ENCODE measurements around the gene C19orf44. TPM values are rescaled to one million over a fixed set of nuclear protein-coding genes. Genes with fewer than 3 reads are reported as not detected.
"Not testable (repeated sequence)": the region's sequence is repeated elsewhere in the genome, so short reads cannot be mapped to it uniquely, and the experiment has no call there.

Gene C19orf44
- total RNA-seq (2014; rRNA removed; shearing (Covaris generic)): 4.7 and 5.3 TPM in 2 replicates

- Histone ChIP-seq H3K27me3 (no peaks in the 10 kb centered on the region), H3K36me3 (peaks cover 1% of the 10 kb centered on the region; the same call in 1 of the 2 replicates), H3K4me1 (no peaks in the 10 kb centered on the region), H3K9me3 (replicated peaks) (no peaks in the 10 kb centered on the region), H3K4me3 (peak within 1 kb of the TSS; percentile 74), H3K27ac (peak within 1 kb of the TSS; percentile 29; the same call in 1 of the 2 replicates)
- peak; percentile 99 to 100 for DNase-seq
These were observed at the start of gene C19orf44, which contains the start of gene CALR3 for GRCh38 chr19:16495982-16496612. C19orf44 (plus strand) TSS chr19:16496394; CDS start chr19:16500793, 4,399 bp downstream. CALR3 (minus strand) TSS chr19:16496167; CDS start chr19:16496129, 38 bp downstream.

- Histone ChIP-seq H3K36me3 (no peaks in the 10 kb centered on the region), H3K4me1 (no peaks in the 10 kb centered on the region), H3K27me3 (no peaks in the 10 kb centered on the region), H3K4me3 (no peak overlapping the region), H3K9me3 (replicated peaks) (no peaks in the 10 kb centered on the region), H3K27ac (no peak overlapping the region)
- no peak for DNase-seq
These were observed 49.3 kb upstream of the C19orf44 start for GRCh38 chr19:16446724-16447368.

GRCh38 chr19:16448872-16449271 is 47.3 kb upstream of the C19orf44 start:
- H3K27me3 ChIP-seq; H3K36me3 ChIP-seq; H3K4me3 ChIP-seq; H3K9me3 ChIP-seq (replicated peaks); DNase-seq; H3K4me1 ChIP-seq; H3K27ac ChIP-seq: not testable (repeated sequence)

GRCh38 chr19:16449330-16449961 is 46.7 kb upstream of the C19orf44 start:
- DNase-seq: no peak
- Histone ChIP-seq H3K27ac (no peak overlapping the region), H3K27me3 (no peaks in the 10 kb centered on the region), H3K9me3 (replicated peaks) (no peaks in the 10 kb centered on the region), H3K4me3 (no peak overlapping the region), H3K4me1 (no peaks in the 10 kb centered on the region), H3K36me3 (no peaks in the 10 kb centered on the region)

- H3K27ac ChIP-seq: no peak overlapping the region
- peaks cover 10% of the 10 kb centered on the region; the same call in 1 of the 2 replicates for H3K4me1 ChIP-seq
- peak in 1 of 2 experiments; percentile 38 for DNase-seq
- H3K27me3 ChIP-seq: no peaks in the 10 kb centered on the region
- H3K9me3 ChIP-seq (replicated peaks): no peaks in the 10 kb centered on the region
- 0 out of 2 replicates have a peak, but pooled peaks cover 2% of the 10 kb centered on the region for H3K36me3 ChIP-seq
- H3K4me3 ChIP-seq: no peak overlapping the region
These were observed 43.9 kb upstream of the C19orf44 start for GRCh38 chr19:16452325-16452724.

GRCh38 chr19:16454351-16454918 is 41.8 kb upstream of the C19orf44 start:
- 0 out of 2 replicates have a peak, but pooled peaks cover 2% of the 10 kb centered on the region for H3K36me3 ChIP-seq
- DNase-seq: no peak
- H3K4me3 ChIP-seq: no peak overlapping the region
- H3K27ac ChIP-seq: no peak overlapping the region
- H3K4me1 ChIP-seq: peaks cover 16% of the 10 kb centered on the region; the same call in 1 of the 2 replicates
- no peaks in the 10 kb centered on the region for H3K9me3 ChIP-seq (replicated peaks)
- no peaks in the 10 kb centered on the region for H3K27me3 ChIP-seq

- peaks cover 16% of the 10 kb centered on the region; the same call in 1 of the 2 replicates for H3K4me1 ChIP-seq
- H3K9me3 ChIP-seq (replicated peaks): no peaks in the 10 kb centered on the region
- 0 out of 2 replicates have a peak, but pooled peaks cover 2% of the 10 kb centered on the region for H3K36me3 ChIP-seq
- no peak overlapping the region for H3K4me3 ChIP-seq
- H3K27me3 ChIP-seq: no peaks in the 10 kb centered on the region
- H3K27ac ChIP-seq: no peak overlapping the region
- DNase-seq: no peak
These were observed 40.7 kb upstream of the C19orf44 start for GRCh38 chr19:16455489-16455888.

GRCh38 chr19:16456652-16457194 is 39.5 kb upstream of the C19orf44 start:
- Histone ChIP-seq H3K4me3 (peak overlapping the region; percentile 35), H3K27me3 (no peaks in the 10 kb centered on the region), H3K4me1 (peaks cover 16% of the 10 kb centered on the region; the same call in 1 of the 2 replicates), H3K9me3 (replicated peaks) (no peaks in the 10 kb centered on the region), H3K27ac (peak overlapping the region; percentile 51), H3K36me3 (0 out of 2 replicates have a peak, but pooled peaks cover 2% of the 10 kb centered on the region)
- no peak for DNase-seq

GRCh38 chr19:16457195-16457953 is 38.8 kb upstream of the C19orf44 start:
- H3K27ac ChIP-seq: peak overlapping the region; percentile 51
- H3K4me3 ChIP-seq: peak overlapping the region; percentile 35
- H3K27me3 ChIP-seq: no peaks in the 10 kb centered on the region
- peak; percentile 81 to 87 for DNase-seq
- H3K4me1 ChIP-seq: peaks cover 16% of the 10 kb centered on the region; the same call in 1 of the 2 replicates
- H3K36me3 ChIP-seq: 0 out of 2 replicates have a peak, but pooled peaks cover 2% of the 10 kb centered on the region
- H3K9me3 ChIP-seq (replicated peaks): no peaks in the 10 kb centered on the region

GRCh38 chr19:16457954-16458331 is 38.3 kb upstream of the C19orf44 start:
- no peaks in the 10 kb centered on the region for H3K9me3 ChIP-seq (replicated peaks)
- H3K36me3 ChIP-seq: 0 out of 2 replicates have a peak, but pooled peaks cover 2% of the 10 kb centered on the region
- no peaks in the 10 kb centered on the region for H3K27me3 ChIP-seq
- peak overlapping the region; percentile 35 for H3K4me3 ChIP-seq
- no peak for DNase-seq
- H3K4me1 ChIP-seq: peaks cover 16% of the 10 kb centered on the region; the same call in 1 of the 2 replicates
- H3K27ac ChIP-seq: peak overlapping the region; percentile 51

- Histone ChIP-seq H3K27ac (no peak overlapping the region), H3K4me1 (peaks cover 24% of the 10 kb centered on the region)
These were observed 37.5 kb upstream of the C19orf44 start for GRCh38 chr19:16458391-16459341.

GRCh38 chr19:16459680-16460079 is 36.5 kb upstream of the C19orf44 start:
- Histone ChIP-seq H3K4me1 (peaks cover 34% of the 10 kb centered on the region), H3K4me3 (no peak overlapping the region), H3K36me3 (0 out of 2 replicates have a peak, but pooled peaks cover 2% of the 10 kb centered on the region), H3K27ac (no peak overlapping the region), H3K9me3 (replicated peaks) (no peaks in the 10 kb centered on the region), H3K27me3 (no peaks in the 10 kb centered on the region)
- DNase-seq: no peak

More at GRCh38 chr19:16458391-16459341, 37.5 kb upstream of the C19orf44 start:
- Histone ChIP-seq H3K9me3 (replicated peaks) (no peaks in the 10 kb centered on the region), H3K4me3 (no peak overlapping the region), H3K36me3 (0 out of 2 replicates have a peak, but pooled peaks cover 2% of the 10 kb centered on the region), H3K27me3 (no peaks in the 10 kb centered on the region)
- DNase-seq: no peak

GRCh38 chr19:16460454-16460853 is 35.7 kb upstream of the C19orf44 start:
- Histone ChIP-seq H3K4me3 (no peak overlapping the region), H3K27ac (no peak overlapping the region), H3K36me3 (no peaks in the 10 kb centered on the region), H3K4me1 (peaks cover 34% of the 10 kb centered on the region), H3K9me3 (replicated peaks) (no peaks in the 10 kb centered on the region), H3K27me3 (no peaks in the 10 kb centered on the region)
- DNase-seq: no peak

All from SJCRH30 (cell line).